Left renal cortex interstitium (tissue), 4 donors: ENCODE results near the gene SUMO3. TPM values are rescaled to one million over a fixed set of nuclear protein-coding genes. Genes with fewer than 3 reads are reported as not detected.
A peak's percentile ranks its signal among the peaks of the same experiment; 100 is the strongest.

ENCODE experiments used
- DNase-seq, 4 donors: peaks; one replicate each; pipeline ENCODE4 v3.0.0-alpha.2; 2013; ENCODE audit warnings: low read depth in 4 of 4, low spot score in 2 of 4, missing footprints in 1 of 4
- polyA plus RNA-seq, 4 donors: library from polyadenylated mRNA; unstranded; fragments of 120-200 nt; gene quantifications; one replicate each; pipeline ENCODE4 v1.2.1, GENCODE V29; 2013; ENCODE audit not compliant: insufficient read length in 4 of 4

Gene SUMO3
- polyA plus RNA-seq, 4 donors: 99.6 to 121 (median 113) TPM

GRCh38 chr21:44780767-44781459 lies 36.9 kb downstream of the SUMO3 start:
- DNase-seq: no peak

- no peak for DNase-seq
Measured at GRCh38 chr21:44780137-44780502, 37.7 kb downstream of the SUMO3 start.

- no peak for DNase-seq
Measured at GRCh38 chr21:44779417-44780136, 38.3 kb downstream of the SUMO3 start.

- DNase-seq: no peak
Measured at GRCh38 chr21:44778983-44779382, 38.9 kb downstream of the SUMO3 start.

- no peak for DNase-seq
Measured at GRCh38 chr21:44778499-44778911, 39.4 kb downstream of the SUMO3 start.

GRCh38 chr21:44778094-44778493 lies 39.8 kb downstream of the SUMO3 start:
- DNase-seq: no peak

- no peak for DNase-seq
Measured at GRCh38 chr21:44774972-44775371, 42.9 kb downstream of the SUMO3 start.

GRCh38 chr21:44773291-44773932 lies 44.5 kb downstream of the SUMO3 start:
- DNase-seq: peak in 2 of 4 donors; percentile 63 to 68

GRCh38 chr21:44771896-44772525 lies 45.9 kb downstream of the SUMO3 start:
- DNase-seq: no peak

GRCh38 chr21:44767834-44768831 lies 49.7 kb downstream of the SUMO3 start:
- DNase-seq: no peak

- DNase-seq: no peak
Measured at GRCh38 chr21:44766818-44767354, 51.0 kb downstream of the SUMO3 start.

GRCh38 chr21:44766014-44766817 lies 51.6 kb downstream of the SUMO3 start:
- DNase-seq: no peak

GRCh38 chr21:44765231-44766013 lies 52.4 kb downstream of the SUMO3 start:
- DNase-seq: no peak

- DNase-seq: no peak
Measured at GRCh38 chr21:44764319-44765230, 53.3 kb downstream of the SUMO3 start.

- DNase-seq: no peak
Measured at GRCh38 chr21:44763451-44764318, 54.2 kb downstream of the SUMO3 start.

GRCh38 chr21:44763050-44763378 lies 54.8 kb downstream of the SUMO3 start:
- DNase-seq: no peak
